ENCODE measurements around the gene LZTS3.

DNA sequence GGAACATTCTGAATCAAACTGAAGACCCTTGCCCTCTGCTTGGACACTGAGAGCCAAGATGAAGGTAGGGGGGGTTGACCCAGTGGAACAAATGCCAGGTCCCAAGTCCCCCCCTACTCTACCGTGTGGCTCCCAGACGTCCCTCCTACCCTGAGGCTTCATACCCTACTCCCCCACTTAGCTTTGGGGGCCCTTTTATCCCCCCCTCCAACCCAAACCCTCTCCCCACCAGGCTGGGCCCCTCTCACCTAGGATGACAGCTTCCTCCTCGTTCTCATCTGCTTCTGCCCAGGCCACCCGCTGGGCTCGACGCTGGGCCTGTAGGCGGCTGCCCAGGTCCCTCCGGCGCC, 29.6 kb upstream of the LZTS3 start:
- no peak for TF ChIP-seq EZH2 (IDR thresholded peaks at IDR 0.05)
- TF ChIP-seq POLR2AphosphoS5 (IDR thresholded peaks at IDR 0.05; ENCODE audit: borderline replicate concordance, low read depth, low read length) = no peak

Measured in SK-N-MC (cell line).